Breast epithelium (tissue), 4 donors: Measurements from ENCODE around the gene OR9Q1. TPM values are rescaled to one million over a fixed set of nuclear protein-coding genes. Genes with fewer than 3 reads are reported as not detected.
A peak's percentile ranks its signal among the peaks of the same experiment; 100 is the strongest.

Source experiments
- DNase-seq, 2 donors: peaks; one replicate each; pipeline ENCODE4 v3.0.0-alpha.2; 2019; ENCODE audit warnings: low spot score in 2 of 2
- H3K27ac ChIP-seq, 2 donors: fragments of 200-600 bp; sonication (generic) in 1 of 2; one replicate each; pipeline ENCODE4 v1.5.1; 2016 to 2019; ENCODE audit warnings: mild to moderate bottlenecking in 1 of 2
- H3K27me3 ChIP-seq, 2 donors: fragments of 200-600 bp; sonication (generic) in 1 of 2; one replicate each; pipeline versions ENCODE4 v1.5.1 to v1.6.0; 2017 to 2019; ENCODE audit warnings: control low read depth in 1 of 2, mild to moderate bottlenecking in 1 of 2
- H3K36me3 ChIP-seq: fragments of 200-600 bp; one replicate; pipeline ENCODE4 v1.5.1; 2019
- H3K4me1 ChIP-seq, 2 donors: fragments of 200-600 bp; sonication (generic); one replicate each; pipeline ENCODE4 v1.5.1; 2016 to 2019; ENCODE audit warnings: control low read depth in 1 of 2
- H3K4me3 ChIP-seq, 3 donors: fragments of 200-600 bp; sonication (generic); 1 replicate in 2 of 3; 2 replicates in 1 of 3; pipeline ENCODE4 v1.5.1; 2016 to 2019; ENCODE audit warnings: mild to moderate bottlenecking in 3 of 3, moderate library complexity in 2 of 3
- H3K9me3 ChIP-seq, 2 donors: fragments of 200-600 bp; sonication (generic) in 1 of 2; one replicate each; pipeline ENCODE4 v1.5.1; 2016 to 2019; ENCODE audit warnings: control low read depth in 1 of 2
- CTCF ChIP-seq, 3 donors: fragments of 450-650 bp; IDR thresholded peaks; one replicate each; pipeline ENCODE4 v1.5.1; 2016 to 2017; ENCODE audit warnings: antibody characterized with exemption in 3 of 3, mild to moderate bottlenecking in 3 of 3, moderate library complexity in 3 of 3
- POLR2A ChIP-seq: fragments of 450-650 bp; IDR thresholded peaks from one replicate; pipeline ENCODE4 v1.6.1; 2016; ENCODE audit warnings: antibody characterized with exemption, mild to moderate bottlenecking, moderate library complexity
- POLR2AphosphoS5 ChIP-seq, 3 donors: sonication (generic); formaldehyde crosslinking; IDR thresholded peaks; one replicate each; pipeline ENCODE4 v1.6.1; 2017; ENCODE audit warnings: antibody characterized with exemption in 3 of 3
- intact Hi-C: fragments of 100-400 bp; cut with DNase I; formaldehyde crosslinking; loops from one replicate; pipeline ENCODE4 v1.15.1; 2023; ENCODE audit warnings: low total_unique reads
- total RNA-seq, 3 donors: library from RNA; depleted of rRNA; stranded (reverse); fragments of >200 nt; gene quantifications; one replicate each; pipeline ENCODE4 v1.1.0, GENCODE V29; 2016

Gene OR9Q1
- total RNA-seq = not detected

- DNase-seq = no peak
- Histone ChIP-seq H3K9me3 (no peaks in the 10 kb centered on the region), H3K27ac (peak within 1 kb of the TSS; percentile 17 to 69), H3K36me3 (no peaks in the 10 kb centered on the region), H3K4me1 (no peaks in the 10 kb centered on the region), H3K27me3 (no peaks in the 10 kb centered on the region), H3K4me3 (no peak within 1 kb of the TSS)
- intact Hi-C loops = no loop called here
- no peak for TF ChIP-seq POLR2A
- no peak for TF ChIP-seq CTCF (IDR thresholded peaks at IDR 0.05)
- TF ChIP-seq POLR2AphosphoS5 (IDR thresholded peaks at IDR 0.05) = no peak
Observed at GRCh38 chr11:58023435-58023931, at the start of gene OR9Q1. Gene OR9Q1 (plus strand): TSS chr11:58023881. CDS start chr11:58179445, 155,564 bp downstream.

GRCh38 chr11:57974132-57974531, 49.5 kb upstream of the OR9Q1 start:
- Histone ChIP-seq H3K36me3 (no peaks in the 10 kb centered on the region), H3K9me3 (no peaks in the 10 kb centered on the region), H3K27ac (no peak overlapping the region), H3K4me1 (no peaks in the 10 kb centered on the region), H3K4me3 (no peak overlapping the region), H3K27me3 (no peaks in the 10 kb centered on the region)
- TF ChIP-seq POLR2A = no peak
- intact Hi-C loops = no loop called here
- no peak for DNase-seq

GRCh38 chr11:57974848-57975601, 48.7 kb upstream of the OR9Q1 start:
- TF ChIP-seq POLR2AphosphoS5 (IDR thresholded peaks at IDR 0.05) (no peak), POLR2A (no peak), CTCF (IDR thresholded peaks at IDR 0.05) (no peak)
- intact Hi-C loops = no loop called here
- H3K4me3 ChIP-seq = no peak overlapping the region
- DNase-seq = no peak
- H3K36me3 ChIP-seq = no peaks in the 10 kb centered on the region
- no peaks in the 10 kb centered on the region for H3K9me3 ChIP-seq
- H3K27ac ChIP-seq = no peak overlapping the region
- H3K27me3 ChIP-seq = no peaks in the 10 kb centered on the region
- H3K4me1 ChIP-seq = no peaks in the 10 kb centered on the region

- no peaks in the 10 kb centered on the region for H3K36me3 ChIP-seq
- TF ChIP-seq POLR2A (no peak), POLR2AphosphoS5 (IDR thresholded peaks at IDR 0.05) (no peak), CTCF (IDR thresholded peaks at IDR 0.05) (no peak)
Observed at GRCh38 chr11:57977709-57978108, 46.0 kb upstream of the OR9Q1 start.

GRCh38 chr11:57978686-57979531, 44.8 kb upstream of the OR9Q1 start:
- no peak for TF ChIP-seq CTCF (IDR thresholded peaks at IDR 0.05)
- no peak for TF ChIP-seq POLR2AphosphoS5 (IDR thresholded peaks at IDR 0.05)
- TF ChIP-seq POLR2A = no peak
- no peak for DNase-seq
- no peaks in the 10 kb centered on the region for H3K4me1 ChIP-seq
- no peaks in the 10 kb centered on the region for H3K36me3 ChIP-seq
- H3K27me3 ChIP-seq = no peaks in the 10 kb centered on the region
- H3K27ac ChIP-seq = no peak overlapping the region
- intact Hi-C loops = no loop called here
- no peak overlapping the region for H3K4me3 ChIP-seq
- no peaks in the 10 kb centered on the region for H3K9me3 ChIP-seq

More at GRCh38 chr11:57977709-57978108, 46.0 kb upstream of the OR9Q1 start:
- Histone ChIP-seq H3K4me3 (no peak overlapping the region), H3K4me1 (no peaks in the 10 kb centered on the region), H3K27me3 (no peaks in the 10 kb centered on the region), H3K9me3 (no peaks in the 10 kb centered on the region), H3K27ac (no peak overlapping the region)
- DNase-seq = no peak
- intact Hi-C loops = no loop called here
